ENCODE measurements around the gene CYFIP2.

Gene CYFIP2

GRCh38 chr5:157311595-157311994 lies 45.7 kb downstream of the CYFIP2 start:
- DNase-seq (ENCODE audit: low read depth in 2 of 2), result no peak
- H3K4me3 ChIP-seq (replicated peaks in 1 of 2; ENCODE audit: low read depth in 2 of 2, low read length in 2 of 2), result no peak overlapping the region
- TF ChIP-seq, protein P1, sequence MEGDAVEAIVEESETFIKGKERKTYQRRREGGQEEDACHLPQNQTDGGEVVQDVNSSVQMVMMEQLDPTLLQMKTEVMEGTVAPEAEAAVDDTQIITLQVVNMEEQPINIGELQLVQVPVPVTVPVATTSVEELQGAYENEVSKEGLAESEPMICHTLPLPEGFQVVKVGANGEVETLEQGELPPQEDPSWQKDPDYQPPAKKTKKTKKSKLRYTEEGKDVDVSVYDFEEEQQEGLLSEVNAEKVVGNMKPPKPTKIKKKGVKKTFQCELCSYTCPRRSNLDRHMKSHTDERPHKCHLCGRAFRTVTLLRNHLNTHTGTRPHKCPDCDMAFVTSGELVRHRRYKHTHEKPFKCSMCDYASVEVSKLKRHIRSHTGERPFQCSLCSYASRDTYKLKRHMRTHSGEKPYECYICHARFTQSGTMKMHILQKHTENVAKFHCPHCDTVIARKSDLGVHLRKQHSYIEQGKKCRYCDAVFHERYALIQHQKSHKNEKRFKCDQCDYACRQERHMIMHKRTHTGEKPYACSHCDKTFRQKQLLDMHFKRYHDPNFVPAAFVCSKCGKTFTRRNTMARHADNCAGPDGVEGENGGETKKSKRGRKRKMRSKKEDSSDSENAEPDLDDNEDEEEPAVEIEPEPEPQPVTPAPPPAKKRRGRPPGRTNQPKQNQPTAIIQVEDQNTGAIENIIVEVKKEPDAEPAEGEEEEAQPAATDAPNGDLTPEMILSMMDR (IDR thresholded peaks at IDR 0.05; ENCODE audit: low read depth, low read length), result no peak

- no peak overlapping the region for H3K4me3 ChIP-seq (replicated peaks in 1 of 2; ENCODE audit: low read depth in 2 of 2, low read length in 2 of 2)
- peak; percentile 64 to 74 for DNase-seq (ENCODE audit: low read depth in 2 of 2)
- TF ChIP-seq, protein P1 (IDR thresholded peaks at IDR 0.05; ENCODE audit: low read depth, low read length), result peak; percentile 75
These were observed 46.6 kb downstream of the CYFIP2 start for GRCh38 chr5:157312492-157312891.

DNA sequence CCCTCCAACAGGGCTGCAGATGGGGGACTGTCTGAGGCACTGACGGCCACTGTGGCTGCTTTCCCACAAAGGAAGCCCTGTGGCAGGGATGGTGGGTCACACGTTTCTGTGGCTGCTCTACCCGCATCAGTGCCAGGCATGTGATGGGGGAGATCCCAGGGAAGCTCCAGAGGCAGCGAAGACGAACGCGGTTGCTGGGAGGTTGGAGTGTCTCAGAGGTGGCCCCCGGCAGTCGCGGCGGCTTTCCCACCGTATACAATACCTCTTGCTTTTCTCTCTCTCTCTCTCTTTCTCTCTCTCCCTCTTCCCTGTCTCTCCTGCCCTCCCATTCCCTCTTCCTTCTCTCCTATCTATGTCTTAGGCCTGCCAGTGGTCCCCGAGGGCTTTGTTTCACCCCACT lies 56.7 kb downstream of the CYFIP2 start:
- H3K4me3 ChIP-seq (replicated peaks in 1 of 2; ENCODE audit: low read depth in 2 of 2, low read length in 2 of 2), result no peak overlapping the region
- DNase-seq (ENCODE audit: low read depth in 2 of 2), result no peak
- TF ChIP-seq, protein P1 (IDR thresholded peaks at IDR 0.05; ENCODE audit: low read depth, low read length), result no peak

- DNase-seq (ENCODE audit: low read depth in 2 of 2), result no peak
- TF ChIP-seq, protein P1 (IDR thresholded peaks at IDR 0.05; ENCODE audit: low read depth, low read length), result peak; percentile 21
- H3K4me3 ChIP-seq (replicated peaks in 1 of 2; ENCODE audit: low read depth in 2 of 2, low read length in 2 of 2), result no peak overlapping the region
These were observed 57.3 kb downstream of the CYFIP2 start for GRCh38 chr5:157323107-157323706.

DNA sequence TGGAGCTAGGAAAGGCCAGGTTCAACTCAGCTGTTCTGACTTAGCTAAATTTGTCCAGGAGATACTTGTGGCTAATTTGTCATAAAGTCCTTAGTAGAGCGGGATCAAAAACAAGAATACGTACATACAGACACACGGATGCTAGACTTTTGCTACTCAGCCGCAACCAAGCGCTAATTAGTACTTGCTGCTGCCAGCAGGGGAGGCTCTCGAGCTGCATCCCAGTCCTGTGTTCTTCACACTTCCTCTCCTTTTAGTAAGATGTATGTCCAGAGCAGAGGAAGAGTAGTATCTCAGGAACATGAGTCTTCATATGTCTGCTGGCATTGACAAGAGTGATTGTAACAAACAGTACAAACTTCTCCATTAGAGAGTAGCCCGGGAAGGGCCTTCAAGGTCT lies 58.3 kb downstream of the CYFIP2 start:
- DNase-seq (ENCODE audit: low read depth in 2 of 2), result peak in 1 of 2 donors; percentile 12
- no peak overlapping the region for H3K4me3 ChIP-seq (replicated peaks in 1 of 2; ENCODE audit: low read depth in 2 of 2, low read length in 2 of 2)
- TF ChIP-seq, protein P1 (IDR thresholded peaks at IDR 0.05; ENCODE audit: low read depth, low read length), result peak; percentile 35

DNA sequence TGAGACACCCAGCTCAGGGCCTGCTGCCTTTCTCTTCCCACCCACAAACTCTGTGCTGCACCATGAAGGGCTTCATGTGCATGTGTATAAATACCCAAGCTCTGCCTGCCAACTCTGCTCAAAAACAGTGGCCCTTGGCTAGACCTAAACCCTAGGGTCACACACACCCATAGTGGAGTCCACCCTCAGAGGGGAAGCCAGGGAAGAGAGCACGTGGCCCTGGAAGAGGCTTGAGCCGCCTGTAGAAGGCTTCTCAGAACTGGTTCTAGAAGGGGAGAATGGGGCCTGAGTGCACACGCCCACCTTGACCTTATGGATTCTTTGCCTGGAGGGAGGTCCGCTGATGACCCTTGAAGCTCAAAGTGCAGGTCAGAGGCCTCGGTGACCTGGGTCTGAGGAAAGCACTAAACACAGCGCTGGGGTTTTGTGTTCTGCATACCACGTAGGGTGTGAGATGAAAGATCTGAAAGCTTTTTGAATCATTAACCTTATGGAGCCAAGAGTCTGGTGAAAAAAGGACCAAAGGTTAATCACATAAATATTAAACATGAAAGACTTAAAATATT lies 60.6 kb downstream of the CYFIP2 start:
- H3K4me3 ChIP-seq (replicated peaks in 1 of 2; ENCODE audit: low read depth in 2 of 2, low read length in 2 of 2), result no peak overlapping the region
- DNase-seq (ENCODE audit: low read depth in 2 of 2), result no peak
- TF ChIP-seq, protein P1 (IDR thresholded peaks at IDR 0.05; ENCODE audit: low read depth, low read length), result no peak
